Immature natural killer cell (primary cell): ENCODE results near the gene IQGAP1. TPM values are rescaled to one million over a fixed set of nuclear protein-coding genes. Genes with fewer than 3 reads are reported as not detected.

ENCODE experiments used
- DNase-seq, 3 donors: peaks; one replicate each; pipeline ENCODE4 v3.0.0; 2022; ENCODE audit warnings: mixed read lengths in 1 of 3
- H3K27ac Mint-ChIP-seq, 6 donors: one replicate each; pipeline ENCODE4 v1.8.0; 2020; ENCODE audit warnings: mixed read lengths in 6 of 6, mild to moderate bottlenecking in 5 of 6, inconsistent platforms in 4 of 6, moderate library complexity in 3 of 6
- H3K27me3 Mint-ChIP-seq, 3 donors: one replicate each; pipeline ENCODE4 v1.8.0; 2020 to 2021; ENCODE audit warnings: low read depth in 3 of 3, mild to moderate bottlenecking in 3 of 3, mixed read lengths in 3 of 3, moderate library complexity in 3 of 3, inconsistent platforms in 1 of 3
- H3K36me3 Mint-ChIP-seq, 3 donors: one replicate each; pipeline ENCODE4 v1.8.0; 2020; ENCODE audit warnings: mixed read lengths in 3 of 3, inconsistent platforms in 2 of 3, mild to moderate bottlenecking in 2 of 3
- H3K4me1 Mint-ChIP-seq, 2 donors: one replicate each; pipeline ENCODE4 v1.8.0; 2020; ENCODE audit warnings: inconsistent platforms in 2 of 2, mild to moderate bottlenecking in 2 of 2, mixed read lengths in 2 of 2, moderate library complexity in 1 of 2
- H3K4me3 Mint-ChIP-seq, 5 donors: one replicate each; pipeline ENCODE4 v1.8.0; 2020; ENCODE audit warnings: mild to moderate bottlenecking in 5 of 5, mixed read lengths in 5 of 5, inconsistent platforms in 3 of 5, moderate library complexity in 3 of 5
- H3K9me3 Mint-ChIP-seq, 6 donors: one replicate each; pipeline ENCODE4 v1.8.0; 2020; ENCODE audit warnings: mild to moderate bottlenecking in 6 of 6, mixed read lengths in 6 of 6, inconsistent platforms in 4 of 6, moderate library complexity in 3 of 6
- polyA plus RNA-seq, 3 donors: library from polyadenylated mRNA; unstranded; fragments of 300-500 nt; fragmentation: Illumina TruSeq; gene quantifications; one replicate each; pipeline ENCODE4 v1.2.3, GENCODE V29; 2021

IQGAP1 gene
- polyA plus RNA-seq, 3 donors from 2014 or later: 179 to 346 (median 238) TPM

GRCh38 chr15:90471769-90472168 lies 83.7 kb downstream of the IQGAP1 start:
- Mint-ChIP-seq H3K27me3 (no peaks in the 10 kb centered on the region), H3K36me3 (peaks cover 22 to 63% (median 33%) of the 10 kb centered on the region in 3 donors), H3K9me3 (no peaks in the 10 kb centered on the region), H3K27ac (no peak overlapping the region), H3K4me1 (peaks cover 24 to 36% of the 10 kb centered on the region in 2 donors), H3K4me3 (no peak overlapping the region)
- DNase-seq: no peak

GRCh38 chr15:90478846-90479481 lies 90.9 kb downstream of the IQGAP1 start:
- Mint-ChIP-seq H3K4me3 (peak overlapping the region in 4 of 5 donors; percentile 8 to 46 (median 18)), H3K9me3 (no peaks in the 10 kb centered on the region), H3K27me3 (peaks cover 0 to 4% (median 0%) of the 10 kb centered on the region in 3 donors), H3K27ac (peak overlapping the region; percentile 8 to 74 (median 32)), H3K4me1 (peaks cover 47 to 77% of the 10 kb centered on the region in 2 donors), H3K36me3 (peaks cover 30 to 61% (median 35%) of the 10 kb centered on the region in 3 donors)
- no peak for DNase-seq

- Mint-ChIP-seq H3K4me3 (no peak overlapping the region), H3K36me3 (peaks cover 30 to 60% (median 33%) of the 10 kb centered on the region in 3 donors), H3K27me3 (peaks cover 0 to 4% (median 0%) of the 10 kb centered on the region in 3 donors), H3K27ac (peak overlapping the region in 2 of 6 donors; percentile 52 to 53), H3K9me3 (no peaks in the 10 kb centered on the region), H3K4me1 (peaks cover 47 to 77% of the 10 kb centered on the region in 2 donors)
- no peak for DNase-seq
These were observed 91.6 kb downstream of the IQGAP1 start for GRCh38 chr15:90479656-90480055.

- DNase-seq: peak; percentile 40 to 59 (median 57)
These were observed 93.0 kb downstream of the IQGAP1 start for GRCh38 chr15:90481023-90481422.

GRCh38 chr15:90482124-90483011 lies 94.3 kb downstream of the IQGAP1 start:
- Mint-ChIP-seq H3K36me3 (peaks cover 31 to 70% (median 35%) of the 10 kb centered on the region in 3 donors), H3K4me1 (peaks cover 45 to 63% of the 10 kb centered on the region in 2 donors), H3K9me3 (no peaks in the 10 kb centered on the region), H3K4me3 (peak overlapping the region in 2 of 5 donors; percentile 3 to 33), H3K27me3 (peaks cover 0 to 4% (median 2%) of the 10 kb centered on the region in 3 donors), H3K27ac (peak overlapping the region in 4 of 6 donors; percentile 42 to 84 (median 48))
- DNase-seq: peak; percentile 22 to 44 (median 29)

More at GRCh38 chr15:90481023-90481422, 93.0 kb downstream of the IQGAP1 start:
- peak overlapping the region; percentile 5 to 69 (median 63) for H3K4me3 Mint-ChIP-seq
- H3K36me3 Mint-ChIP-seq: peaks cover 35 to 71% (median 37%) of the 10 kb centered on the region in 3 donors
- peaks cover 47 to 76% of the 10 kb centered on the region in 2 donors for H3K4me1 Mint-ChIP-seq
- H3K27ac Mint-ChIP-seq: peak overlapping the region; percentile 51 to 87 (median 80)
- H3K9me3 Mint-ChIP-seq: no peaks in the 10 kb centered on the region
- peaks cover 0 to 4% (median 2%) of the 10 kb centered on the region in 3 donors for H3K27me3 Mint-ChIP-seq

- no peak overlapping the region for H3K4me3 Mint-ChIP-seq
- peaks cover 43 to 57% of the 10 kb centered on the region in 2 donors for H3K4me1 Mint-ChIP-seq
- peak overlapping the region in 2 of 6 donors; percentile 22 to 41 for H3K27ac Mint-ChIP-seq
- peaks cover 0 to 2% (median 2%) of the 10 kb centered on the region in 3 donors for H3K27me3 Mint-ChIP-seq
- H3K9me3 Mint-ChIP-seq: no peaks in the 10 kb centered on the region
- H3K36me3 Mint-ChIP-seq: peaks cover 32 to 70% (median 34%) of the 10 kb centered on the region in 3 donors
- DNase-seq: no peak
These were observed 94.9 kb downstream of the IQGAP1 start for GRCh38 chr15:90483012-90483307.

GRCh38 chr15:90483637-90484036 lies 95.6 kb downstream of the IQGAP1 start:
- Mint-ChIP-seq H3K9me3 (no peaks in the 10 kb centered on the region), H3K27ac (peak overlapping the region in 1 of 6 donors; percentile 24), H3K4me1 (peaks cover 38 to 54% of the 10 kb centered on the region in 2 donors), H3K4me3 (no peak overlapping the region), H3K36me3 (peaks cover 35 to 67% (median 39%) of the 10 kb centered on the region in 3 donors), H3K27me3 (peaks cover 0 to 2% (median 2%) of the 10 kb centered on the region in 3 donors)
- no peak for DNase-seq

GRCh38 chr15:90487186-90487585 lies 99.1 kb downstream of the IQGAP1 start:
- H3K4me3 Mint-ChIP-seq: no peak overlapping the region

GRCh38 chr15:90489514-90489913 lies 101.5 kb downstream of the IQGAP1 start:
- no peak overlapping the region for H3K4me3 Mint-ChIP-seq
- peaks cover 0 to 18% of the 10 kb centered on the region in 2 donors for H3K4me1 Mint-ChIP-seq
- peaks cover 0 to 6% (median 0%) of the 10 kb centered on the region in 3 donors for H3K27me3 Mint-ChIP-seq
- peak overlapping the region in 4 of 6 donors; percentile 4 to 54 (median 26) for H3K27ac Mint-ChIP-seq
- no peak for DNase-seq
- H3K9me3 Mint-ChIP-seq: no peaks in the 10 kb centered on the region
- H3K36me3 Mint-ChIP-seq: peaks cover 37 to 82% (median 64%) of the 10 kb centered on the region in 3 donors

More at GRCh38 chr15:90487186-90487585, 99.1 kb downstream of the IQGAP1 start:
- H3K27ac Mint-ChIP-seq: no peak overlapping the region
- no peak for DNase-seq
- H3K36me3 Mint-ChIP-seq: peaks cover 49 to 81% (median 56%) of the 10 kb centered on the region in 3 donors
- peaks cover 6 to 22% of the 10 kb centered on the region in 2 donors for H3K4me1 Mint-ChIP-seq
- H3K9me3 Mint-ChIP-seq: no peaks in the 10 kb centered on the region
- peaks cover 0 to 3% (median 0%) of the 10 kb centered on the region in 3 donors for H3K27me3 Mint-ChIP-seq

- Mint-ChIP-seq H3K27me3 (peaks cover 0 to 6% (median 0%) of the 10 kb centered on the region in 3 donors), H3K4me1 (peaks cover 0 to 18% of the 10 kb centered on the region in 2 donors), H3K4me3 (no peak overlapping the region), H3K36me3 (peaks cover 39 to 79% (median 65%) of the 10 kb centered on the region in 3 donors), H3K9me3 (no peaks in the 10 kb centered on the region), H3K27ac (peak overlapping the region in 5 of 6 donors; percentile 9 to 57 (median 47))
- no peak for DNase-seq
These were observed 101.9 kb downstream of the IQGAP1 start for GRCh38 chr15:90489944-90490343.

- Mint-ChIP-seq H3K4me1 (peaks cover 0 to 14% of the 10 kb centered on the region in 2 donors), H3K36me3 (peaks cover 38 to 71% (median 53%) of the 10 kb centered on the region in 3 donors), H3K27me3 (peaks cover 0 to 3% (median 0%) of the 10 kb centered on the region in 3 donors), H3K9me3 (no peaks in the 10 kb centered on the region), H3K27ac (peak overlapping the region; percentile 34 to 84 (median 46)), H3K4me3 (no peak overlapping the region)
- DNase-seq: no peak
These were observed 105.6 kb downstream of the IQGAP1 start for GRCh38 chr15:90493647-90494046.

- Mint-ChIP-seq H3K27ac (peak overlapping the region in 4 of 6 donors; percentile 2 to 55 (median 43)), H3K9me3 (no peaks in the 10 kb centered on the region), H3K4me1 (peaks cover 0 to 10% of the 10 kb centered on the region in 2 donors), H3K27me3 (peaks cover 0 to 3% (median 2%) of the 10 kb centered on the region in 3 donors), H3K4me3 (no peak overlapping the region), H3K36me3 (peaks cover 39 to 70% (median 57%) of the 10 kb centered on the region in 3 donors)
- no peak for DNase-seq
These were observed 107.0 kb downstream of the IQGAP1 start for GRCh38 chr15:90495067-90495466.

GRCh38 chr15:90496791-90497190 lies 108.7 kb downstream of the IQGAP1 start:
- Mint-ChIP-seq H3K36me3 (peaks cover 36 to 68% (median 51%) of the 10 kb centered on the region in 3 donors), H3K27me3 (peaks cover 0 to 5% (median 3%) of the 10 kb centered on the region in 3 donors), H3K9me3 (no peaks in the 10 kb centered on the region), H3K27ac (peak overlapping the region in 3 of 6 donors; percentile 13 to 58 (median 22)), H3K4me1 (peaks cover 0 to 10% of the 10 kb centered on the region in 2 donors), H3K4me3 (no peak overlapping the region)
- no peak for DNase-seq
